ENCODE results near the gene JPH4. TPM values are rescaled to one million over a fixed set of nuclear protein-coding genes. Genes with fewer than 3 reads are reported as not detected.
A peak's percentile ranks its signal among the peaks of the same experiment; 100 is the strongest.

The JPH4 gene
- total RNA-seq, 2 donors from 2014 or later, result not detected

GRCh38 chr14:23582906-23583760 is 4.5 kb upstream of the JPH4 start:
- H3K4me1 Mint-ChIP-seq, result peaks cover 11% of the 10 kb centered on the region
- peak overlapping the region; percentile 43 for H3K27ac Mint-ChIP-seq
- H3K27me3 Mint-ChIP-seq, result peaks cover 58% of the 10 kb centered on the region
- ATAC-seq, result no peak
- DNase-seq, result no peak
- no peaks in the 10 kb centered on the region for H3K36me3 Mint-ChIP-seq (ENCODE audit: low read depth)
- H3K9me3 ChIP-seq (ENCODE audit: control insufficient read depth, low read length, poor library complexity, severe bottlenecking), result no peaks in the 10 kb centered on the region
- H3K4me3 Mint-ChIP-seq, result no peak overlapping the region

DNA sequence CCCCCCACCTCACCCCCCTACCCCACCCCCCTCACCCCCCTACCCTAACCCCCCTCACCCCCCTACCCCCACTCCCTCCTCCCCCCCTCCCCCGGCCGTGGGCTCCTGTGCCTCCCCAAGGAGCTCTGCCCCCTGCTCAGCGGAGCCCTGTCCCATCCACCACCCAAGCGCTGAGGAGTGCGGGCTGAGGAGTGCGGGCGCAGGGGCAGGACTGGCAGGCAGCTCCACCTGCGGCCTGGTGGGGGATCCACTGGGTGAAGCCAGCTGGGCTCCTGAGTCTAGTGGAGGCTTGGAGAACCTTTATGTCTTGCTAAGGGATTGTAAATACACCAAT is 2.3 kb upstream of the JPH4 start:
- Mint-ChIP-seq H3K27me3 (peaks cover 56% of the 10 kb centered on the region), H3K27ac (no peak overlapping the region), H3K36me3 (ENCODE audit: low read depth) (peaks cover 4% of the 10 kb centered on the region), H3K4me3 (no peak overlapping the region), H3K4me1 (peaks cover 20% of the 10 kb centered on the region)
- DNase-seq (no peak), ATAC-seq (no peak)
- H3K9me3 ChIP-seq (ENCODE audit: control insufficient read depth, low read length, poor library complexity, severe bottlenecking), result no peaks in the 10 kb centered on the region

DNA sequence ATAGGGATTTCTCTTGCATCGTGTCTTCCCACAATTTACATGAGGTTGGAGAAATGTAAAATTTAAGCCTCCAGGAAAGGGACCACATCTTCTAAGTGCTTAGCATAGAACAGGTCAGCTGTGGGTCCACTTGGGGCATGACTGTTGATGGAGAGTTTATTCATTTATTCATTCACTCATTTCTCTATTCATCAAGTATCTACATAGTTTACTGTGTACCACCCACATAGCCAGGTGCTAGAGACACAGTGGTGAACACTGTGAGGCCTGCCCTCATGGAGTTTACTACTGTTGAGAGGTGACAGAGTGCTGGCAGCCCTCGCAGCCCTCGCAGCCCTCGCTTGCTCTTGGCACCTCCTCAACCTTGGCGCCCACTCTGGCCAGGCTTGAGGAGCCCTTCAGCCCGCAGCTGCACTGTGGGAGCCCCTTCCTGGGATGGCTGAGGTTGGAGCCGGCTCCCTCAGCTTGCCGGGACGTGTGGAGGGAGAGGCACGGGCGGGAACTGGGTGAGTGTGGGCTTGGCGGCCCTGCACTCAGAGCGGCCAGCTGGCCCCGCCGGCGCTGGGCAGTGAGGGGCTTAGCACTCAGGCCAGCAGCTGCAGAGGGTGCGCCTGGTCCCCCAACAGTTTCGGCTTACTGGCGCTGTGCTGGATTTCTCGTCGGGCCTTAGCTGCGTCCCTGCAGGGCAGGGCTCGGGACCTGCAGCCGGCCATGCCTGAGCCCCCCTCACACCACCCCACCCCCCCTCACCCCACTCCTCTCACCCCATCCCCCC is 1.7 kb upstream of the JPH4 start:
- no peak overlapping the region for H3K4me3 Mint-ChIP-seq
- H3K27ac Mint-ChIP-seq, result no peak overlapping the region
- ATAC-seq (no peak), DNase-seq (no peak)
- H3K4me1 Mint-ChIP-seq, result peaks cover 20% of the 10 kb centered on the region
- peaks cover 55% of the 10 kb centered on the region for H3K27me3 Mint-ChIP-seq
- peaks cover 4% of the 10 kb centered on the region for H3K36me3 Mint-ChIP-seq (ENCODE audit: low read depth)
- H3K9me3 ChIP-seq (ENCODE audit: control insufficient read depth, low read length, poor library complexity, severe bottlenecking), result no peaks in the 10 kb centered on the region

GRCh38 chr14:23579739-23580138 is 1.1 kb upstream of the JPH4 start:
- no peaks in the 10 kb centered on the region for H3K9me3 ChIP-seq (ENCODE audit: control insufficient read depth, low read length, poor library complexity, severe bottlenecking)
- no peak for ATAC-seq
- DNase-seq, result no peak
- peaks cover 20% of the 10 kb centered on the region for H3K4me1 Mint-ChIP-seq
- H3K27me3 Mint-ChIP-seq, result peaks cover 61% of the 10 kb centered on the region
- peaks cover 4% of the 10 kb centered on the region for H3K36me3 Mint-ChIP-seq (ENCODE audit: low read depth)
- H3K4me3 Mint-ChIP-seq, result no peak overlapping the region
- no peak overlapping the region for H3K27ac Mint-ChIP-seq

GRCh38 chr14:23579311-23579630 is 681 bp upstream of the JPH4 start:
- no peak for ATAC-seq
- H3K27ac Mint-ChIP-seq, result no peak overlapping the region
- H3K36me3 Mint-ChIP-seq (ENCODE audit: low read depth), result peaks cover 4% of the 10 kb centered on the region
- no peak overlapping the region for H3K4me3 Mint-ChIP-seq
- H3K27me3 Mint-ChIP-seq, result peaks cover 61% of the 10 kb centered on the region
- H3K4me1 Mint-ChIP-seq, result peaks cover 20% of the 10 kb centered on the region
- DNase-seq, result no peak
- no peaks in the 10 kb centered on the region for H3K9me3 ChIP-seq (ENCODE audit: control insufficient read depth, low read length, poor library complexity, severe bottlenecking)

GRCh38 chr14:23577710-23578392 is 739 bp downstream of the JPH4 start:
- H3K4me3 Mint-ChIP-seq, result no peak overlapping the region
- peaks cover 7% of the 10 kb centered on the region for H3K36me3 Mint-ChIP-seq (ENCODE audit: low read depth)
- no peak for DNase-seq
- no peak overlapping the region for H3K27ac Mint-ChIP-seq
- peaks cover 58% of the 10 kb centered on the region for H3K27me3 Mint-ChIP-seq
- no peak for ATAC-seq
- H3K4me1 Mint-ChIP-seq, result peaks cover 22% of the 10 kb centered on the region
- H3K9me3 ChIP-seq (ENCODE audit: control insufficient read depth, low read length, poor library complexity, severe bottlenecking), result no peaks in the 10 kb centered on the region

GRCh38 chr14:23577004-23577681 is 1.4 kb downstream of the JPH4 start:
- Mint-ChIP-seq H3K36me3 (ENCODE audit: low read depth) (peaks cover 9% of the 10 kb centered on the region), H3K4me3 (peak overlapping the region; percentile 86), H3K27ac (no peak overlapping the region), H3K27me3 (peaks cover 58% of the 10 kb centered on the region), H3K4me1 (peaks cover 26% of the 10 kb centered on the region)
- ATAC-seq (peak; percentile 24), DNase-seq (no peak)
- no peaks in the 10 kb centered on the region for H3K9me3 ChIP-seq (ENCODE audit: control insufficient read depth, low read length, poor library complexity, severe bottlenecking)

DNA sequence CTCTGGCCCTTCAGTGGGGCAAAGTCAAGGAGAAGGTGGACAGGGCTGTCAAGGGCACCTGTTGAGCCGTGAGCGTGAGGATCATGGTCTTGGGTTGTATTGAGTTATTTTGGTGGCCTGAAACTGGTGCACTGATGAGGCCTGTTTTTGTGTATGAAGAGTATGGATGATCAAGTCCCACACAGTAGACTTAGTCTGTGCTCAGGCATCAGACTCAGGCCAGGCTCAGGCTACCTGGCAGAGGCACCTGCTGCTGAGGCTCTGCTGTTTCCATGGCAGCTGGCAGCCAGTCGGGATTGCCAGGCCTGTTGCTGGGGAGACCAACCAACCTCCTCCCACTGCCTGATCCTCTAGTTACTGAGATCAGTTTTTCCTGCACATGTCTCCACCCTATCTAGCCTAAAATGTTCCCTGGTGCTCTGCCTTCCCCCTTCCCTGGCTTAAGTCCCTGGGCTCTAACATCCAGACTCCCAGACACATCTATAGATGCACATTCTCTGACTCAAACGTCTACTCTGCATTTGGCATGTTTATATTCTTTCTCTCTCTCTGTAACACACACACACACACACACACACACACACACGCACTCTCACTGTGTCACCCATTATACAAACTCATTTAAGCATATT is 5.1 kb downstream of the JPH4 start:
- H3K36me3 Mint-ChIP-seq (ENCODE audit: low read depth), result peaks cover 9% of the 10 kb centered on the region
- no peak overlapping the region for H3K4me3 Mint-ChIP-seq
- H3K27ac Mint-ChIP-seq, result peak overlapping the region; percentile 19
- H3K4me1 Mint-ChIP-seq, result peaks cover 28% of the 10 kb centered on the region
- H3K9me3 ChIP-seq (ENCODE audit: control insufficient read depth, low read length, poor library complexity, severe bottlenecking), result no peaks in the 10 kb centered on the region
- DNase-seq, result no peak
- no peak for ATAC-seq
- peaks cover 39% of the 10 kb centered on the region for H3K27me3 Mint-ChIP-seq

GRCh38 chr14:23572836-23573235 is 5.8 kb downstream of the JPH4 start:
- Mint-ChIP-seq H3K4me3 (no peak overlapping the region), H3K4me1 (peaks cover 27% of the 10 kb centered on the region), H3K36me3 (ENCODE audit: low read depth) (peaks cover 9% of the 10 kb centered on the region), H3K27ac (no peak overlapping the region), H3K27me3 (peaks cover 36% of the 10 kb centered on the region)
- no peaks in the 10 kb centered on the region for H3K9me3 ChIP-seq (ENCODE audit: control insufficient read depth, low read length, poor library complexity, severe bottlenecking)
- ATAC-seq (peak; percentile 21), DNase-seq (no peak)

DNA sequence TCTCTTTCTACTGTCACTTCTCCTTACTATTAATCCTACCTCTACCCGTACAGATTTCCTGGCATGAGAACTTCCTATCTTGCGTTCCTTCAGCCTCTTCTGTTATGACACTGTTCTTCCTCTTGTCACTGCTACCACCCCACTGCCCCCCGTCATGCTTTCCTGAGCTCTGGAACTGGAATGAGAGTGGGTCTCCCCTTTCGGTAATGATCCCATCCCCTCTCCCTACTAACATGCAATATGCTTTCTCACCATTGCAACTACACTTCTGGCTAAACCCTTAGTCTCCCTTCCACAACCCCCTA is 6.1 kb downstream of the JPH4 start:
- ATAC-seq (no peak), DNase-seq (no peak)
- no peaks in the 10 kb centered on the region for H3K9me3 ChIP-seq (ENCODE audit: control insufficient read depth, low read length, poor library complexity, severe bottlenecking)
- peaks cover 10% of the 10 kb centered on the region for H3K36me3 Mint-ChIP-seq (ENCODE audit: low read depth)
- H3K4me3 Mint-ChIP-seq, result no peak overlapping the region
- no peak overlapping the region for H3K27ac Mint-ChIP-seq
- peaks cover 27% of the 10 kb centered on the region for H3K4me1 Mint-ChIP-seq
- H3K27me3 Mint-ChIP-seq, result peaks cover 36% of the 10 kb centered on the region

DNA sequence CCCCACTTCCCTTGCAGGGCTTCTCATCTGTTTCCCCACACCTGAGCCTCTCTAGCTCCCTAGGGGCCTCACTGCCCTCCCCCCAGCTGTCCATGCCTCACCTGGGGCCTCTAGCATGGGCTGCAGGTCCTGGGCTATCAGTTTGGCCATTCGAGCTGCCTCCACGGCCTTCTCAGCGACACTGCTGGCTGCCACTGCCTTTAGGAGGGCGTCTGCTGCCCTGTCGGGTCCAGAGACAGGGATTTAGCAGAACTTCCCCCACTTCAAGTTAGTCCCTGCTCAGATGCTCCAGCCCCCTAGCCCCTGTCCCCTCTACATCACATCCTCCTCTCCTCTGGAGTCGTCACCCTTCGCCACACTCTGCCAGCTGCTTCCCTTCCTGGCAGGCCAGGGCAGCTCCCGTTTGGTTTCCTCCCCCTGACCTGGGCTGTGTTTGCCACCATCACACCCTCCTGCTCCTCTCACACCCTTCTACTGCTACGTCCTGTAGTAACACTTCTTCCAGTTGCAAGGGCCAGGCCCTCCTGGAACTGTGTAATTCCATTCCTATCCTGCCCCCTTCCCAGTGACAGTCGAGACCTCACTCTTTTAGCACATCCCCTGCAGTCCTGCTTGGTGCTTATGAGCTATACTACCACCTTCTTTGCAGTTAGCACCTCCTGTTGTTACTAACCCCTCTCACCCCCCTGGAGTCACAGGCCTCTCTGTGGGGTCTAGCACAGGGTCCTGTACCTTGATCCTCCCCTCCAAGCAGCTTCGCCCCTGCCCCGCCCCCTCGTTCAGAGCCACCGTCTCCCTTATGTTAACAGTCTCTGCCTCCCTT is 6.7 kb downstream of the JPH4 start:
- H3K9me3 ChIP-seq (ENCODE audit: control insufficient read depth, low read length, poor library complexity, severe bottlenecking), result no peaks in the 10 kb centered on the region
- DNase-seq (no peak), ATAC-seq (no peak)
- H3K27ac Mint-ChIP-seq, result no peak overlapping the region
- H3K4me3 Mint-ChIP-seq, result no peak overlapping the region
- H3K4me1 Mint-ChIP-seq, result peaks cover 27% of the 10 kb centered on the region
- H3K36me3 Mint-ChIP-seq (ENCODE audit: low read depth), result peaks cover 11% of the 10 kb centered on the region
- H3K27me3 Mint-ChIP-seq, result peaks cover 35% of the 10 kb centered on the region

GRCh38 chr14:23570806-23571483 is 7.6 kb downstream of the JPH4 start:
- H3K9me3 ChIP-seq (ENCODE audit: control insufficient read depth, low read length, poor library complexity, severe bottlenecking), result no peaks in the 10 kb centered on the region
- no peak overlapping the region for H3K4me3 Mint-ChIP-seq
- H3K4me1 Mint-ChIP-seq, result peaks cover 26% of the 10 kb centered on the region
- peaks cover 6% of the 10 kb centered on the region for H3K36me3 Mint-ChIP-seq (ENCODE audit: low read depth)
- ATAC-seq, result no peak
- H3K27me3 Mint-ChIP-seq, result peaks cover 28% of the 10 kb centered on the region
- no peak for DNase-seq
- no peak overlapping the region for H3K27ac Mint-ChIP-seq

Data from T-helper 17 cell (primary cell).